ENCODE data around the gene TPO.

Gene TPO

GRCh38 chr2:1527153-1527992, 114.1 kb downstream of the TPO start:
- DNase-seq (ENCODE audit: low spot score), result no peak

- DNase-seq (ENCODE audit: low spot score), result no peak
Observed at GRCh38 chr2:1528273-1529064, 115.2 kb downstream of the TPO start.

GRCh38 chr2:1538663-1539062, 125.4 kb downstream of the TPO start:
- no peak for DNase-seq (ENCODE audit: low spot score)

GRCh38 chr2:1539441-1539840, 126.2 kb downstream of the TPO start:
- no peak for DNase-seq (ENCODE audit: low spot score)

- no peak for DNase-seq (ENCODE audit: low spot score)
Observed at GRCh38 chr2:1539973-1540372, 126.7 kb downstream of the TPO start.

GRCh38 chr2:1540481-1540880, 127.2 kb downstream of the TPO start:
- no peak for DNase-seq (ENCODE audit: low spot score)

- DNase-seq (ENCODE audit: low spot score), result no peak
Observed at GRCh38 chr2:1541040-1541439, 127.8 kb downstream of the TPO start.

GRCh38 chr2:1541819-1542475, 128.7 kb downstream of the TPO start:
- DNase-seq (ENCODE audit: low spot score), result no peak

GRCh38 chr2:1542971-1543370, 129.7 kb downstream of the TPO start:
- no peak for DNase-seq (ENCODE audit: low spot score)

GRCh38 chr2:1543776-1544477, 130.7 kb downstream of the TPO start:
- no peak for DNase-seq (ENCODE audit: low spot score)

- DNase-seq (ENCODE audit: low spot score), result no peak
Observed at GRCh38 chr2:1544478-1545069, 131.3 kb downstream of the TPO start.

- DNase-seq (ENCODE audit: low spot score), result peak; percentile 65
Observed at GRCh38 chr2:1546023-1546591, 132.8 kb downstream of the TPO start.

GRCh38 chr2:1546901-1547300, 133.6 kb downstream of the TPO start:
- no peak for DNase-seq (ENCODE audit: low spot score)

- no peak for DNase-seq (ENCODE audit: low spot score)
Observed at GRCh38 chr2:1548910-1549673, 135.8 kb downstream of the TPO start.

- no peak for DNase-seq (ENCODE audit: low spot score)
Observed at GRCh38 chr2:1550076-1550475, 136.8 kb downstream of the TPO start.

GRCh38 chr2:1550658-1551316, 137.5 kb downstream of the TPO start:
- DNase-seq (ENCODE audit: low spot score), result peak; percentile 70

- DNase-seq (ENCODE audit: low spot score), result no peak
Observed at GRCh38 chr2:1551905-1552304, 138.6 kb downstream of the TPO start.

- no peak for DNase-seq (ENCODE audit: low spot score)
Observed at GRCh38 chr2:1552611-1553010, 139.3 kb downstream of the TPO start.

- DNase-seq (ENCODE audit: low spot score), result no peak
Observed at GRCh38 chr2:1553671-1554295, 140.5 kb downstream of the TPO start.

- DNase-seq (ENCODE audit: low spot score), result no peak
Observed at GRCh38 chr2:1556286-1556685, 143.0 kb downstream of the TPO start.
